Erythroblast (primary cell): Measurements from ENCODE around the gene MPZL2.

Source experiments
- GATA1 ChIP-seq: IDR thresholded peaks from 2 replicates; pipeline ENCODE4 v1.6.1; 2011; ENCODE audit warnings: low read depth, mild to moderate bottlenecking, control low read depth, low read length, moderate library complexity
- POLR2A ChIP-seq: IDR thresholded peaks from 2 replicates; pipeline ENCODE4 v1.6.1; 2011; ENCODE audit warnings: mild to moderate bottlenecking, low read length

DNA sequence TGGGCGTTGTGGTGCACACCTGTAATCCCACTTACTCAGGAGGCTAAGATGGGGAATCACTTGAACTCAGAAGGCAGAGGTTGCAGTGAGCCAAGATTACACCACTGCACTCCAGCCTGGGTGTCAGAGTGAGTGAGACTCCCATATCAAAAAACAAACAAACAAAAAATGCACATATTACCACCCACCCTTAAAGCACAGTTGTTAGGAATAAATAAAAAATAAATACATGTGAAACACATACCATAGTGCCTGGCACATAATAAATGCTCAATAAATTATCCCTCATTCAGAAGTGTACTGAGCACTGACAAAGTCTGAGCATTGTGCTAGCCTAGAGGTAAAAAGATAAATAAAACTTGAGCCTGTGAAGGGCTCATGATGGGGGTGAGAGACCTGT lies 30.2 kb downstream of the MPZL2 start:
- TF ChIP-seq POLR2A, result no peak
- no peak for TF ChIP-seq GATA1
